HL-60 (cell line): ENCODE measurements around the gene DIP2A.

Experiments used
- CTCF ChIP-seq: IDR thresholded peaks from one replicate; pipeline ENCODE4 v1.5.1; 2011; ENCODE audit warnings: low read length, control low read depth, inconsistent platforms; ENCODE audit not compliant: insufficient read depth
- GABPA ChIP-seq: IDR thresholded peaks from 2 replicates; pipeline ENCODE4 v1.6.1; 2012; ENCODE audit warnings: low read depth
- POLR2AphosphoS5 ChIP-seq: IDR thresholded peaks from 2 replicates; pipeline ENCODE4 v1.6.1; 2012; ENCODE audit warnings: low read depth
- TF ChIP-seq, protein P1 (sequence below): IDR thresholded peaks from 2 replicates; pipeline ENCODE4 v1.6.1; 2012; ENCODE audit warnings: low read depth; ENCODE audit not compliant: insufficient replicate concordance

DNA sequence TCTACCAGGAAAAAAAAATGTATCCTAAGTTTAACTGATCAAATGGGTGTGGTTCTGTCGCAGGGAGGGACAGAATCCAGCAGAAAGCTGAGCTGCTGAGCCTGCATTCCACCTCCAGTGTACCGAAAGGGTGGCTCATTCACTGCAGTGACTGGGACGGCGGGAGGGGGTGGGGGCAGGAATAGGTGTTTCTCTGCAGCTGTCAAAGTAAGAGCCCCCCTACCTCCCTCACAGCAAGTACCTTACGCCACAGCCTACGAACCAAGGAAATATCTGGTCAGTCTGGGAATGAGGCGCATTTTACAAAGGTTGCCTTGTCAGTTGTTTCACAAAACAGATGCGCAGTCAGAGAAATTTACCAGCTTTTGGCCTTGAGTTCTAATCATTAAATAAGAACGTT, 144.5 kb downstream of the DIP2A start:
- no peak for TF ChIP-seq POLR2AphosphoS5
- TF ChIP-seq CTCF, result no peak
- no peak for TF ChIP-seq GABPA
- TF ChIP-seq, protein P1, sequence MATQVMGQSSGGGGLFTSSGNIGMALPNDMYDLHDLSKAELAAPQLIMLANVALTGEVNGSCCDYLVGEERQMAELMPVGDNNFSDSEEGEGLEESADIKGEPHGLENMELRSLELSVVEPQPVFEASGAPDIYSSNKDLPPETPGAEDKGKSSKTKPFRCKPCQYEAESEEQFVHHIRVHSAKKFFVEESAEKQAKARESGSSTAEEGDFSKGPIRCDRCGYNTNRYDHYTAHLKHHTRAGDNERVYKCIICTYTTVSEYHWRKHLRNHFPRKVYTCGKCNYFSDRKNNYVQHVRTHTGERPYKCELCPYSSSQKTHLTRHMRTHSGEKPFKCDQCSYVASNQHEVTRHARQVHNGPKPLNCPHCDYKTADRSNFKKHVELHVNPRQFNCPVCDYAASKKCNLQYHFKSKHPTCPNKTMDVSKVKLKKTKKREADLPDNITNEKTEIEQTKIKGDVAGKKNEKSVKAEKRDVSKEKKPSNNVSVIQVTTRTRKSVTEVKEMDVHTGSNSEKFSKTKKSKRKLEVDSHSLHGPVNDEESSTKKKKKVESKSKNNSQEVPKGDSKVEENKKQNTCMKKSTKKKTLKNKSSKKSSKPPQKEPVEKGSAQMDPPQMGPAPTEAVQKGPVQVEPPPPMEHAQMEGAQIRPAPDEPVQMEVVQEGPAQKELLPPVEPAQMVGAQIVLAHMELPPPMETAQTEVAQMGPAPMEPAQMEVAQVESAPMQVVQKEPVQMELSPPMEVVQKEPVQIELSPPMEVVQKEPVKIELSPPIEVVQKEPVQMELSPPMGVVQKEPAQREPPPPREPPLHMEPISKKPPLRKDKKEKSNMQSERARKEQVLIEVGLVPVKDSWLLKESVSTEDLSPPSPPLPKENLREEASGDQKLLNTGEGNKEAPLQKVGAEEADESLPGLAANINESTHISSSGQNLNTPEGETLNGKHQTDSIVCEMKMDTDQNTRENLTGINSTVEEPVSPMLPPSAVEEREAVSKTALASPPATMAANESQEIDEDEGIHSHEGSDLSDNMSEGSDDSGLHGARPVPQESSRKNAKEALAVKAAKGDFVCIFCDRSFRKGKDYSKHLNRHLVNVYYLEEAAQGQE, result no peak
